Colonic mucosa (tissue), 4 donors: ENCODE results near the gene KIF5B. TPM values are rescaled to one million over a fixed set of nuclear protein-coding genes. Genes with fewer than 3 reads are reported as not detected.
"Not testable (repeated sequence)": the region's sequence is repeated elsewhere in the genome, so short reads cannot be mapped to it uniquely, and the experiment has no call there.

Experiments
- DNase-seq: peaks from one replicate; pipeline ENCODE4 v3.0.0-alpha.2; 2020
- H3K27ac ChIP-seq: fragments of 200-600 bp; one replicate; pipeline ENCODE4 v1.8.0; 2021
- H3K27me3 ChIP-seq: fragments of 200-600 bp; one replicate; pipeline ENCODE4 v1.8.0; 2021
- H3K36me3 ChIP-seq: fragments of 200-600 bp; one replicate; pipeline ENCODE4 v1.8.0; 2021
- H3K4me1 ChIP-seq: fragments of 200-600 bp; one replicate; pipeline ENCODE4 v1.8.0; 2021; ENCODE audit warnings: mild to moderate bottlenecking
- H3K4me3 ChIP-seq: fragments of 200-600 bp; one replicate; pipeline ENCODE4 v1.8.0; 2021
- H3K9ac ChIP-seq, 2 donors: one replicate each; pipeline ENCODE4 v1.7.0; 2013; ENCODE audit warnings: control low read depth in 2 of 2, low read depth in 2 of 2, low read length in 2 of 2
- H3K9me3 ChIP-seq: fragments of 200-600 bp; one replicate; pipeline ENCODE4 v1.8.0; 2021
- intact Hi-C: fragments of 100-400 bp; cut with DNase I; formaldehyde crosslinking; loops from one replicate; pipeline ENCODE4 v1.14.1; 2022
- total RNA-seq, 2 donors: library from RNA; stranded (reverse); fragmentation: NEBNext Ultra II Directional in 1 of 2; extraction: Animal tissue kit (Norgen Biotek cat#: 25700) in 1 of 2; gene quantifications; one replicate each; pipeline ENCODE4 v1.2.1, GENCODE V29; 2021
- TF ChIP-seq, protein P1 (sequence below): fragments of 200-600 bp; IDR thresholded peaks from one replicate; pipeline ENCODE4 v1.8.0; 2022; ENCODE audit warnings: antibody characterized with exemption, mild to moderate bottlenecking
- donor health status: healthy.
- donor health status: DM: no; HTN: no; CAD: no.
- donor health status: DM: no; HTN: no; CAD: no.

The KIF5B gene
- total RNA-seq, 2 donors from 2014 or later = 119 to 153 TPM

DNA sequence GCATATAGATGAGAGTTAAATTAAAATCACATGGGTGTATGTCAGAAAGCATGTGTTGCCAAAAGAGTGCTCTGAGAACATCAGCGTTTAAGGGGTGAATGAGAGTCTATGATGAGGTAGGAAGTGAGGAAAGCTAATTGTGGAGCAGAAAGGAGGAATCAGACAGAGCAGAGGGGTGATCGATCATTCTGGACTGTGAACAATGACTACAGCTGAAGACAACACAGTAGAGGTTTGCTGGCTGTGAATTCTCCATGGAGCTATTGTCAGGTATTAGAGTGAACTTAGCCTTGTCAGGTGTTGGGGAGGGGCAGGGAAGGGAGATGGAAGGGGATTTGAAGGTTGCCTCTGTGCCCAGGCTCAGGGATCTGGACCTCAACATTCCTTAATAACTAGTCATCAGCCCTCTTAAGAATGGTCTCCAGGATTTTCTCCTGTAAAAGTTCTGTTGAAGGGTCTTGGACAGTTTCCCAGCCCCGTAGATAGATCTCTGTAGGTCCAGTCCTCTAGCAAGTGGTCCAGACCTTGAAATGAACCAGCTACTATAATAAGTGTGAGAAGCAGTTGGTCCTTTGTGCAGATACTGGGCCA is 57.1 kb downstream of the KIF5B start:
- no peak overlapping the region for H3K4me3 ChIP-seq
- H3K9me3 ChIP-seq = no peaks in the 10 kb centered on the region
- no peak overlapping the region for H3K9ac ChIP-seq
- intact Hi-C loops = no loop called here
- no peaks in the 10 kb centered on the region for H3K36me3 ChIP-seq
- H3K27ac ChIP-seq = no peak overlapping the region
- TF ChIP-seq, protein P1, sequence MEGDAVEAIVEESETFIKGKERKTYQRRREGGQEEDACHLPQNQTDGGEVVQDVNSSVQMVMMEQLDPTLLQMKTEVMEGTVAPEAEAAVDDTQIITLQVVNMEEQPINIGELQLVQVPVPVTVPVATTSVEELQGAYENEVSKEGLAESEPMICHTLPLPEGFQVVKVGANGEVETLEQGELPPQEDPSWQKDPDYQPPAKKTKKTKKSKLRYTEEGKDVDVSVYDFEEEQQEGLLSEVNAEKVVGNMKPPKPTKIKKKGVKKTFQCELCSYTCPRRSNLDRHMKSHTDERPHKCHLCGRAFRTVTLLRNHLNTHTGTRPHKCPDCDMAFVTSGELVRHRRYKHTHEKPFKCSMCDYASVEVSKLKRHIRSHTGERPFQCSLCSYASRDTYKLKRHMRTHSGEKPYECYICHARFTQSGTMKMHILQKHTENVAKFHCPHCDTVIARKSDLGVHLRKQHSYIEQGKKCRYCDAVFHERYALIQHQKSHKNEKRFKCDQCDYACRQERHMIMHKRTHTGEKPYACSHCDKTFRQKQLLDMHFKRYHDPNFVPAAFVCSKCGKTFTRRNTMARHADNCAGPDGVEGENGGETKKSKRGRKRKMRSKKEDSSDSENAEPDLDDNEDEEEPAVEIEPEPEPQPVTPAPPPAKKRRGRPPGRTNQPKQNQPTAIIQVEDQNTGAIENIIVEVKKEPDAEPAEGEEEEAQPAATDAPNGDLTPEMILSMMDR = no peak
- no peak for DNase-seq
- no peaks in the 10 kb centered on the region for H3K27me3 ChIP-seq
- H3K4me1 ChIP-seq = no peaks in the 10 kb centered on the region

DNA sequence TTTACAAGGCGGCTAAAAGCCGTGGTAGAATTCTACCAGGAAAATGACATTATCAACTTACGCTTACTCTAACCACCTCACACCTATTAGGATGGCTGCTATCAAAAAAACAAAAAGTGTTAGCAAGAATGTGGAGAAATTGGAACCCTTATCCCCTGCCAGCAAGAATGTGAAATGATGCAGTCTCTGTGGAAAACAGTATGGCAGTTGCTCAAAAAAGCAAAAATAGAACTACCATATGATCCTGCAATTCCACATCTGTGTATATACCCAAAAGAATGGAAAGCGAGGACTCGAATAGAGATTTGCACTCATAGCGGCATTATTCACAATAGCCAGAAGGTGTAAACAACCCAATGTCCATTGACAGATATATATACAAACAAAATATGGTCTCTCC is 61.3 kb downstream of the KIF5B start:
- H3K36me3 ChIP-seq = no peaks in the 10 kb centered on the region
- no peak overlapping the region for H3K9ac ChIP-seq
- no peak overlapping the region for H3K27ac ChIP-seq
- no peaks in the 10 kb centered on the region for H3K4me1 ChIP-seq
- no peaks in the 10 kb centered on the region for H3K27me3 ChIP-seq
- intact Hi-C loops = no loop called here
- H3K9me3 ChIP-seq = no peaks in the 10 kb centered on the region
- TF ChIP-seq, protein P1 = no peak
- H3K4me3 ChIP-seq = no peak overlapping the region
- DNase-seq = no peak

DNA sequence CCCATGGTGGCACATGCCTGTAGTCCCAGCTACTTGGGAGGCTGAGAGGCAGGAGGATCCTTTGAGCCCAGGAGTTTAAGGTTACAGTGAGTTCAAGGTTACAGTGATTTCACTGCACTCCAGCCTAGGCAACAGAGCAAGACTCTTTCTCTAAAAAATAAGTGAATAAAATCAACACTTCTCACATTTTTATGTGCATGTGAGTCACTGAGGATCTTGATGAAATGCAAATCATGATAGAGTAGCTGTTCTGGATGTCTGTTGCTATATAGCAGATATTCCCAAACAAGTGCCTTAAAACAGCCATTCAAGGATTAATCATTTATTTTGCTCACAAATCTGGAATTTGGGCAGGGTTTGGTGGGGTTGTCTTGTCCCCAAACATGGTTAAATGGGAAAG is 65.3 kb downstream of the KIF5B start:
- DNase-seq = no peak
- H3K9me3 ChIP-seq = no peaks in the 10 kb centered on the region
- H3K4me3 ChIP-seq = no peak overlapping the region
- H3K4me1 ChIP-seq = no peaks in the 10 kb centered on the region
- intact Hi-C loops = no loop called here
- no peaks in the 10 kb centered on the region for H3K36me3 ChIP-seq
- no peaks in the 10 kb centered on the region for H3K27me3 ChIP-seq
- H3K27ac ChIP-seq = no peak overlapping the region
- TF ChIP-seq, protein P1 = no peak
- H3K9ac ChIP-seq = no peak overlapping the region

DNA sequence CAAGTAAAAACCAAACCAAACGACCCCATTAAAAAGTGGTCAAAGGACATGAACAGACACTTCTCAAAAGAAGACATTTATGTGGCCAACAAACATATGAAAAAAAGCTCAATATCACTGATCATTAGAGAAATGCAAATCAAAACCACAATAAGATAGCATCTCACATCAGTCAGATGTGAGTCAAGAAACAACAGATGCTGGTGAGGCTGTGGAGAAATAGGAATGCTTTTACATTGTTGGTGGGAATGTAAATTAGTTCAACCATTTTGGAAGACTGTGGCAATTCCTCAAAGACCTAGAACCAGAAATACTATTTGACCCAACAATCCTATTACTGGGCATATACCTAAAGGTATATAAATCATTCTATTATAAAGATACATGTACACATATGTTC is 68.4 kb downstream of the KIF5B start:
- H3K27me3 ChIP-seq, H3K27ac ChIP-seq, intact Hi-C loops, H3K4me1 ChIP-seq, H3K36me3 ChIP-seq, H3K9me3 ChIP-seq, H3K9ac ChIP-seq, DNase-seq, H3K4me3 ChIP-seq: not testable (repeated sequence)

DNA sequence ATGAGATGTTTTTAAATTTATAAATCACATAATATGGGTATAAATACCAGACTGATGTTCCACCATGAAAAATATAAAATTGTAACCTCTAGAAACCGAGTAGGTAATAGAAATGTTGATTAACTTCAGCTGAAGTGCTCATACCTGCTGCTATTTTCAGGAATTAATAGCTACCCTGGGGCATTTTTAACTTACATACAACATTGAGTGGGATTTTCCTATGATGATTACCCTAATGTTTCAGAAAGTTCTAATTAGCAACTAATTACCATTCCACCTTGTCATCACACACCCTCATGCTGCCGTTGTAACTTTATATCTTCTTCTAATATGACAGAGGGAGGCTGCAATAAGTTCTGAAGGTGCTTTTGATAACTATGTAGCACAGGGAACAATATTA is 74.1 kb downstream of the KIF5B start:
- Histone ChIP-seq H3K27me3 (no peaks in the 10 kb centered on the region), H3K4me3 (no peak overlapping the region), H3K27ac (no peak overlapping the region), H3K9ac (no peak overlapping the region), H3K36me3 (no peaks in the 10 kb centered on the region), H3K4me1 (no peaks in the 10 kb centered on the region), H3K9me3 (no peaks in the 10 kb centered on the region)
- intact Hi-C loops = no loop called here
- TF ChIP-seq, protein P1 = no peak
- DNase-seq = no peak

DNA sequence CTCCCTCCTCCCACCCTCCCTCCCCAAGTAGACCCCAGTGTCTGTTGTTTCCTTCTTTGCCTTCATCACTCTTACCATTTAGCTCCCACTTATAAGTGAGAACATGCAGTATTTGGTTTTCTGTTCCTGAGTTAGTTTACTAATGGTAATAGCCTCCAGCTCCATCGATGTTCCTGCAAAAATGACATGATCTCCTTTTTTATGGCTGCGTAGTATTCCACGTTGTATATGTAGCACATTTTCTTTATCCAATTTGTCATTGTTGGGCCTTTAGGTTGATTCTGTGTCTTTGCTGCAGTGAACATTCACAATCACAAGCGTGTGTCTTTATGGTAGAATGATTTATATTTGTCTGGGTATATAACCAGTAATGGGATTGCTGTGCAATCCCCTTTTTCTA is 75.8 kb downstream of the KIF5B start:
- Histone ChIP-seq H3K4me1 (no peaks in the 10 kb centered on the region), H3K4me3 (no peak overlapping the region)
- TF ChIP-seq, protein P1 = no peak

DNA sequence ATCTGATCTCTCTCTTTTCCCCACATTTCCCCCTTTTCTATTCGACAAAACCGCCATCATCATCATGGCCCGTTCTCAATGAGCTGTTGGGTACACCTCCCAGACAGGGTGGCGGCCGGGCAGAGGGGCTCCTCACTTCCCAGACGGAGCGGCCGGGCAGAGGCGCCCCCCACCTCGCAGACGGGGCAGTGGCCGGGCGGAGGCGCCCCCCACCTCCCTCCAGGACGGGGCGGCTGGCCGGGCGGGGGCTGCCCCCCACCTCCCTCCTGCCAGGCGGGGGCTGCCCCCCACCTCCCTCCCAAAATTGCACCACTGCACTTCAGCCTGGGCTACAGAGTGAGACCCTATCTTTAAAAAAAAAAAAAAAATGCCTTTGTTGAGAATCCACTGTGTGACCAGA is 77.2 kb downstream of the KIF5B start:
- DNase-seq, H3K27ac ChIP-seq, intact Hi-C loops, H3K4me1 ChIP-seq, H3K36me3 ChIP-seq, H3K27me3 ChIP-seq, H3K9ac ChIP-seq, H3K9me3 ChIP-seq, H3K4me3 ChIP-seq: not testable (repeated sequence)

More for the DNA sequence above, 75.8 kb downstream of the KIF5B start:
- intact Hi-C loops = no loop called here
- no peaks in the 10 kb centered on the region for H3K36me3 ChIP-seq
- DNase-seq = no peak
- H3K27ac ChIP-seq = no peak overlapping the region
- no peak overlapping the region for H3K9ac ChIP-seq
- no peaks in the 10 kb centered on the region for H3K27me3 ChIP-seq
- no peaks in the 10 kb centered on the region for H3K9me3 ChIP-seq
